Adrenal gland (tissue), 12 donors: Measurements from ENCODE around the gene SLC10A4. TPM values are rescaled to one million over a fixed set of nuclear protein-coding genes. Genes with fewer than 3 reads are reported as not detected.

Experiments used
- DNase-seq, 7 donors: peaks; one replicate each; pipeline ENCODE4 v3.0.0-alpha.2; 2019 to 2020
- H3K27ac ChIP-seq, 5 donors: fragments of 200-600 bp; sonication (generic) in 4 of 5; 1 replicate in 3 of 5; 2 replicates in 2 of 5; pipeline versions ENCODE4 v1.5.1 to v1.8.0; 2016 to 2020; ENCODE audit warnings: mild to moderate bottlenecking in 1 of 5
- H3K27me3 ChIP-seq: fragments of 200-600 bp; 2 replicates; pipeline ENCODE4 v1.8.0; 2021
- H3K36me3 ChIP-seq, 2 donors: fragments of 200-600 bp; replicated peaks in 1 of 2; 1 replicate in 1 of 2; 2 replicates in 1 of 2; pipeline versions ENCODE4 v1.5.1 to v1.8.0; 2018 to 2022
- H3K4me1 ChIP-seq, 2 donors: fragments of 200-600 bp; replicated peaks in 1 of 2; 1 replicate in 1 of 2; 2 replicates in 1 of 2; pipeline versions ENCODE4 v1.5.1 to v1.8.0; 2018 to 2021
- H3K4me3 ChIP-seq, 4 donors: fragments of 200-600 bp; sonication (generic) in 3 of 4; one replicate each; pipeline ENCODE4 v1.5.1; 2016 to 2018
- H3K9me3 ChIP-seq, 3 donors: fragments of 200-600 bp; sonication (generic) in 1 of 3; replicated peaks in 1 of 3; 1 replicate in 2 of 3; 2 replicates in 1 of 3; pipeline versions ENCODE4 v1.5.1 to v1.8.0; 2016 to 2021
- CTCF ChIP-seq, 6 experiments: fragments of 450-650 bp in 4 of 6; fragments of 200-600 bp in 2 of 6; sonication (generic) in 1 of 6; IDR thresholded peaks; 1 replicate in 5 of 6; 2 replicates in 1 of 6; pipeline versions ENCODE4 v1.5.1 to v1.8.0; 2016 to 2021; ENCODE audit warnings: antibody characterized with exemption in 6 of 6, mild to moderate bottlenecking in 2 of 6, moderate library complexity in 1 of 6
- POLR2A ChIP-seq, 2 donors: fragments of 450-650 bp; IDR thresholded peaks; one replicate each; pipeline ENCODE4 v1.6.1; 2017; ENCODE audit warnings: antibody characterized with exemption in 2 of 2, mild to moderate bottlenecking in 2 of 2, moderate library complexity in 1 of 2
- WGBS, 4 donors: extraction: QIAGEN DNeasy Blood & Tissue Kit in 2 of 4; methylation state at CpG; one replicate each; pipeline versions ENCODE4 v1.1.5 to v1.1.7; 2013 to 2017; 5-methylcytosine and 5-hydroxymethylcytosine counted together
- intact Hi-C, 2 donors: fragments of 100-400 bp; cut with DNase I; formaldehyde crosslinking; loops; one replicate each; pipeline versions ENCODE4 v1.14.1 to v1.15.0; 2022 to 2023
- polyA plus RNA-seq, 3 donors: library from polyadenylated mRNA; stranded (reverse); fragments of 200-250 nt in 2 of 3; fragments of 350-450 nt in 1 of 3; fragmentation: Illumina TruSeq in 1 of 3; extraction: RNeasy Lipid Tissue Mini Kit (QIAGEN cat#74804) in 1 of 3; gene quantifications; one replicate each; pipeline ENCODE4 v1.2.3, GENCODE V29; 2013 to 2014
- total RNA-seq, 9 donors: library from RNA; depleted of rRNA in 4 of 9; stranded (reverse); fragments of >200 nt in 4 of 9; fragments of 120-200 nt in 1 of 9; fragmentation: NEBNext Ultra II Directional in 1 of 9; extraction: Animal tissue kit (Norgen Biotek cat#: 25700) in 1 of 9; gene quantifications; one replicate each; pipeline versions ENCODE4 v1.1.0 to v1.2.4, GENCODE V29; 2013 to 2023
- donor health status: healthy with polysubstance abuse.
- donor health status: Bipolar disorder and iron deficiency.
- donor health status: DM: yes; HTN: yes; CAD: no.
- donor health status: DM: no; HTN: no; CAD: no.
- donor health status: DM: no; HTN: no; CAD: no.
- donor health status: DM: yes; HTN: yes; CAD: no.

Gene SLC10A4
- total and polyA plus RNA-seq, 12 donors, result 0.15 to 3.3 (median 1.9) TPM; not detected in 4

GRCh38 chr4:48475770-48476169, 7.4 kb upstream of the SLC10A4 start:
- Histone ChIP-seq H3K27me3 (no peaks in the 10 kb centered on the region), H3K4me3 (no peak overlapping the region), H3K9me3 (no peaks in the 10 kb centered on the region), H3K27ac (no peak overlapping the region), H3K36me3 (no peaks in the 10 kb centered on the region), H3K4me1 (no peaks in the 10 kb centered on the region)
- no peak for TF ChIP-seq CTCF (IDR thresholded peaks at IDR 0.05)
- TF ChIP-seq POLR2A (IDR thresholded peaks at IDR 0.05), result no peak
- intact Hi-C loops, result no loop called here
- peak in 1 of 7 donors; percentile 68 for DNase-seq
- WGBS, 4 donors, result 82 to 95% (median 90%) methylated on average over 6 of the region's 6 CpGs

- DNase-seq, result no peak
- Histone ChIP-seq H3K4me3 (no peak overlapping the region), H3K27ac (no peak overlapping the region), H3K9me3 (no peaks in the 10 kb centered on the region), H3K4me1 (no peaks in the 10 kb centered on the region), H3K36me3 (no peaks in the 10 kb centered on the region), H3K27me3 (peaks cover 11% of the 10 kb centered on the region)
- 46 to 69% (median 62%) methylated on average over 2 of the region's 2 CpGs for WGBS, 4 donors
- no peak for TF ChIP-seq POLR2A (IDR thresholded peaks at IDR 0.05)
- no peak for TF ChIP-seq CTCF (IDR thresholded peaks at IDR 0.05)
- intact Hi-C loops, result no loop called here
These were observed 4.9 kb upstream of the SLC10A4 start for GRCh38 chr4:48478273-48478672.

DNA sequence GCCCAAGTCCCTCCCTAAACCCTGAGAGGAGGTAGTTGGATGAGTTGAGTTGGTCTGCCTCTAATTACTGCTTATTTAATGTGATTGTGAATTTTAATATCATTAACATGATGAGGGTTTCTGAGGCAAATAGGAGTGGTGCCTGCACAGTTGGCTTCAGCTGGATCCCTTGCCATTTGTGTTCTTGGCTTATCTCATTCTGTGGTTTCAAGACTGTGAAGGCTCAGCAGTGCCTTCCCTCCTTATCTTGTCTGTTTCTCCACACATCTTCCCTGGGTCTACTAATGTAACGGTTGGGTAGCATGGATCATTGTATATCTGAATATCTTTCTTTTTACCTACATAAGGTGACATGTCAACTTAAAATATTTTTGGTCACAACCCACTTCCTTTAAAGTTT, 1.6 kb upstream of the SLC10A4 start:
- intact Hi-C loops, result no loop called here
- Histone ChIP-seq H3K36me3 (no peaks in the 10 kb centered on the region), H3K4me3 (no peak overlapping the region), H3K27me3 (peaks cover 26% of the 10 kb centered on the region), H3K27ac (no peak overlapping the region), H3K9me3 (no peaks in the 10 kb centered on the region), H3K4me1 (peaks cover 0 to 6% of the 10 kb centered on the region in 2 donors)
- 69 to 100% (median 90%) methylated on average over 1 of the region's 1 CpG for WGBS, 4 donors
- TF ChIP-seq CTCF (IDR thresholded peaks at IDR 0.05) (no peak), POLR2A (IDR thresholded peaks at IDR 0.05) (no peak)
- no peak for DNase-seq

DNA sequence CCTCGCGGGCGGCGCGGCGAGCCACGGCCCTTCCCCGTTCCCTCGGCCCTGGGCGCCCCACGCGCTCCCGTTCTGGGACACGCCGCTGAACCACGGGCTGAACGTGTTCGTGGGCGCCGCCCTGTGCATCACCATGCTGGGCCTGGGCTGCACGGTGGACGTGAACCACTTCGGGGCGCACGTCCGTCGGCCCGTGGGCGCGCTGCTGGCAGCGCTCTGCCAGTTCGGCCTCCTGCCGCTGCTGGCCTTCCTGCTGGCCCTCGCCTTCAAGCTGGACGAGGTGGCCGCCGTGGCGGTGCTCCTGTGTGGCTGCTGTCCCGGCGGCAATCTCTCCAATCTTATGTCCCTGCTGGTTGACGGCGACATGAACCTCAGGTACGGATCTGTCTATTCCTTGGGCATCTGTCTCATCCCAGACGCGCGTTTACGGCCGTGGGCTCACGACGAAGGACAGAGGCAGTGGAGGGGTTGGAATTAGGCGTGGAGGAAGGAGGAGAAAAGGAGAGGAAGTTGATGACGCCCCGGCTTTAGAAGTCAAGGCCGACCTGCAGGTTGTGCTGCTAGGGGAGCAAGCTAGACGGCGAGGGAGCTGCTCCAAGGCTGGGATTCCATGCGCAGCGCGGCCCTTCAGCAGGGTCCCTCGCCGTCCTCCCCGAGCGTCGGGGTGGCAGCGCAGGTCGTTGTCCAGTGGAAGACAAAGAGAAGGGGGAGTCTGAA, 792 bp downstream of the SLC10A4 start:
- Histone ChIP-seq H3K27ac (no peak overlapping the region), H3K27me3 (peaks cover 32% of the 10 kb centered on the region), H3K9me3 (no peaks in the 10 kb centered on the region), H3K36me3 (no peaks in the 10 kb centered on the region), H3K4me3 (peak overlapping the region in 1 of 4 donors; percentile 48), H3K4me1 (peaks cover 0 to 6% of the 10 kb centered on the region in 2 donors)
- no peak for TF ChIP-seq POLR2A (IDR thresholded peaks at IDR 0.05)
- peak in 1 of 6 experiments; percentile 2 for TF ChIP-seq CTCF (IDR thresholded peaks at IDR 0.05)
- WGBS, 4 donors, result 5 to 8% (median 6%) methylated on average over 20 to 66 of the region's 66 CpGs
- intact Hi-C loops, result no loop called here
- DNase-seq, result no peak
